ENCODE data around the gene OGFOD2. TPM values are rescaled to one million over a fixed set of nuclear protein-coding genes. Genes with fewer than 3 reads are reported as not detected.

OGFOD2 gene
- total RNA-seq, 1 experiment from 2014 or later: 21.6 TPM

- Histone ChIP-seq H3K36me3 (ENCODE audit: control insufficient read depth, insufficient read depth, low read length) (no peaks in the 10 kb centered on the region), H3K4me3 (ENCODE audit: low read depth, low read length) (no peak overlapping the region), H3K9me3 (no peaks in the 10 kb centered on the region), H3K27me3 (replicated peaks; ENCODE audit: control insufficient read depth, insufficient read depth, low read length) (no peaks in the 10 kb centered on the region), H3K4me1 (no peaks in the 10 kb centered on the region)
- CTCF ChIA-PET: no interaction called here
- H3K27me3 Mint-ChIP-seq (ENCODE audit: insufficient read depth, unreplicated experiment): no peaks in the 10 kb centered on the region
- intact Hi-C loops (cut with micrococcal nuclease; ENCODE audit: unreplicated experiment): no loop called here
- H3K9me3 Mint-ChIP-seq (ENCODE audit: unreplicated experiment): no peaks in the 10 kb centered on the region
- H3K27ac Mint-ChIP-seq (ENCODE audit: unreplicated experiment): no peak overlapping the region
- DNase-seq: no peak
- no peaks in the 10 kb centered on the region for H3K4me1 Mint-ChIP-seq (ENCODE audit: low read depth, unreplicated experiment)
- BruUV-seq (replicated peaks): no TSS peak
- no peaks in the 10 kb centered on the region for H3K36me3 Mint-ChIP-seq (ENCODE audit: insufficient read depth, unreplicated experiment)
- no peak overlapping the region for H3K4me3 Mint-ChIP-seq (ENCODE audit: unreplicated experiment)
- POLR2A ChIA-PET: no interaction called here
- no peak for TF ChIP-seq CTCF (IDR thresholded peaks at IDR 0.05; ENCODE audit: insufficient read depth in 1 of 2, low read depth in 1 of 2, low read length in 1 of 2, severe bottlenecking in 1 of 2, unreplicated experiment in 1 of 2)
Measured at GRCh38 chr12:122992386-122992785, 17.3 kb downstream of the OGFOD2 start.

- intact Hi-C loops (cut with micrococcal nuclease; ENCODE audit: unreplicated experiment): no loop called here
Measured at GRCh38 chr12:122994140-122994675, 19.2 kb downstream of the OGFOD2 start.

GRCh38 chr12:122994781-122995502 lies 19.9 kb downstream of the OGFOD2 start:
- H3K27me3 ChIP-seq (replicated peaks; ENCODE audit: control insufficient read depth, insufficient read depth, low read length): no peaks in the 10 kb centered on the region
- H3K9me3 Mint-ChIP-seq (ENCODE audit: unreplicated experiment): no peaks in the 10 kb centered on the region
- H3K27ac Mint-ChIP-seq (ENCODE audit: unreplicated experiment): no peak overlapping the region
- ChIA-PET POLR2A (no interaction called here), CTCF (no interaction called here)
- H3K4me3 Mint-ChIP-seq (ENCODE audit: unreplicated experiment): no peak overlapping the region
- no peaks in the 10 kb centered on the region for H3K9me3 ChIP-seq
- no peaks in the 10 kb centered on the region for H3K36me3 Mint-ChIP-seq (ENCODE audit: insufficient read depth, unreplicated experiment)
- H3K4me1 ChIP-seq: no peaks in the 10 kb centered on the region
- no peaks in the 10 kb centered on the region for H3K27me3 Mint-ChIP-seq (ENCODE audit: insufficient read depth, unreplicated experiment)
- no peak for TF ChIP-seq CTCF (IDR thresholded peaks at IDR 0.05; ENCODE audit: insufficient read depth in 1 of 2, low read depth in 1 of 2, low read length in 1 of 2, severe bottlenecking in 1 of 2, unreplicated experiment in 1 of 2)
- no TSS peak for BruUV-seq (replicated peaks)
- no peaks in the 10 kb centered on the region for H3K4me1 Mint-ChIP-seq (ENCODE audit: low read depth, unreplicated experiment)
- H3K36me3 ChIP-seq (ENCODE audit: control insufficient read depth, insufficient read depth, low read length): no peaks in the 10 kb centered on the region
- no peak for DNase-seq
- intact Hi-C loops (cut with micrococcal nuclease; ENCODE audit: unreplicated experiment): no loop called here
- no peak overlapping the region for H3K4me3 ChIP-seq (ENCODE audit: low read depth, low read length)

More at GRCh38 chr12:122994140-122994675, 19.2 kb downstream of the OGFOD2 start:
- no TSS peak for BruUV-seq (replicated peaks)
- Histone ChIP-seq H3K36me3 (ENCODE audit: control insufficient read depth, insufficient read depth, low read length) (no peaks in the 10 kb centered on the region), H3K9me3 (no peaks in the 10 kb centered on the region), H3K4me3 (ENCODE audit: low read depth, low read length) (no peak overlapping the region), H3K4me1 (no peaks in the 10 kb centered on the region), H3K27me3 (replicated peaks; ENCODE audit: control insufficient read depth, insufficient read depth, low read length) (no peaks in the 10 kb centered on the region)
- no peak overlapping the region for H3K27ac Mint-ChIP-seq (ENCODE audit: unreplicated experiment)
- no peak for TF ChIP-seq CTCF (IDR thresholded peaks at IDR 0.05; ENCODE audit: insufficient read depth in 1 of 2, low read depth in 1 of 2, low read length in 1 of 2, severe bottlenecking in 1 of 2, unreplicated experiment in 1 of 2)
- no peaks in the 10 kb centered on the region for H3K36me3 Mint-ChIP-seq (ENCODE audit: insufficient read depth, unreplicated experiment)
- no peak for DNase-seq
- H3K4me3 Mint-ChIP-seq (ENCODE audit: unreplicated experiment): no peak overlapping the region
- H3K27me3 Mint-ChIP-seq (ENCODE audit: insufficient read depth, unreplicated experiment): no peaks in the 10 kb centered on the region
- ChIA-PET CTCF (no interaction called here), POLR2A (no interaction called here)
- H3K9me3 Mint-ChIP-seq (ENCODE audit: unreplicated experiment): no peaks in the 10 kb centered on the region
- no peaks in the 10 kb centered on the region for H3K4me1 Mint-ChIP-seq (ENCODE audit: low read depth, unreplicated experiment)

Measured in Caco-2 (cell line).